ENCODE data around the gene ZC3H18.

DNA sequence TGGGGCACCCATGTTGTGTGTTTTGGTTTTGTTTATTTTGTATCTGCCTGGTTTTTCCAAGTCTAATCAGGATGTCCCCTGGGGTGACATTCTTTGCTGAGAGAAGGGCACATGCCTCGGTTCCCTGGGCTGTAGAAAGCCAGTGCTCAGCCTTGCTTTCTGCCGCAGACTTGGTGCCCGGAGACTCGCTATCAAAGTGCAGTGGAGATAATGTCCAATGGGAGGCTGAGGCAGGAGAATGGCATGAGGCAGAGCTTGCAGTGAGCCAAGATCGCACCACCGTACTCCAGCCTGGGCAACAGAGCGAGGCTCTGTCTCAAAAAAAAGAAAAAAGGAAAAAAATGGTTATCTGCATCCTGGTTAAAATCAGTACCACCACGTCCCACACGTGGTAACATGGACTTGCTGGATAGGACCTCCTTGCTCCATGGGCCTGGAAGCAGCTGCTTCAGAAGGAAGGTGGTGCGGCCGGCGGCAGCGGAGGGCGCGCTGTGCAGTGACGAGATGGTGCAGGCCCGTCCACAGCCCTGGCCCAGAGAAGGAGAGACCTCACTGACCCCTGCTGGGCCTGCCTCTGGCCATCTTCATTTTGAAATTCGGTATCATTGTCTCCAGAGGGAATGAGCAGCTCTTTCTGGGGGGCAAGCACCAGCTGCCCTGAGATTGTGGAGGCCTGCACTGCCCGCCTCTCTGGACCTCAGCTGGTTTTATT, 48.9 kb downstream of the ZC3H18 start:
- TF ChIP-seq POLR2A (IDR thresholded peaks at IDR 0.05): no peak
- TF ChIP-seq, protein P1, sequence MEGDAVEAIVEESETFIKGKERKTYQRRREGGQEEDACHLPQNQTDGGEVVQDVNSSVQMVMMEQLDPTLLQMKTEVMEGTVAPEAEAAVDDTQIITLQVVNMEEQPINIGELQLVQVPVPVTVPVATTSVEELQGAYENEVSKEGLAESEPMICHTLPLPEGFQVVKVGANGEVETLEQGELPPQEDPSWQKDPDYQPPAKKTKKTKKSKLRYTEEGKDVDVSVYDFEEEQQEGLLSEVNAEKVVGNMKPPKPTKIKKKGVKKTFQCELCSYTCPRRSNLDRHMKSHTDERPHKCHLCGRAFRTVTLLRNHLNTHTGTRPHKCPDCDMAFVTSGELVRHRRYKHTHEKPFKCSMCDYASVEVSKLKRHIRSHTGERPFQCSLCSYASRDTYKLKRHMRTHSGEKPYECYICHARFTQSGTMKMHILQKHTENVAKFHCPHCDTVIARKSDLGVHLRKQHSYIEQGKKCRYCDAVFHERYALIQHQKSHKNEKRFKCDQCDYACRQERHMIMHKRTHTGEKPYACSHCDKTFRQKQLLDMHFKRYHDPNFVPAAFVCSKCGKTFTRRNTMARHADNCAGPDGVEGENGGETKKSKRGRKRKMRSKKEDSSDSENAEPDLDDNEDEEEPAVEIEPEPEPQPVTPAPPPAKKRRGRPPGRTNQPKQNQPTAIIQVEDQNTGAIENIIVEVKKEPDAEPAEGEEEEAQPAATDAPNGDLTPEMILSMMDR (IDR thresholded peaks at IDR 0.05): no peak
- no peak for TF ChIP-seq POLR2AphosphoS5 (IDR thresholded peaks at IDR 0.05)
- TF ChIP-seq EP300 (IDR thresholded peaks at IDR 0.05): no peak
